Measurements from ENCODE around the gene TMEM156. TPM values are rescaled to one million over a fixed set of nuclear protein-coding genes. Genes with fewer than 3 reads are reported as not detected.
"Not testable (repeated sequence)": the region's sequence is repeated elsewhere in the genome, so short reads cannot be mapped to it uniquely, and the experiment has no call there.

Gene TMEM156
- total RNA-seq, 1 experiment from 2014 or later = 0.07 TPM

GRCh38 chr4:38941906-38942305, 90.3 kb downstream of the TMEM156 start:
- DNase-seq (ENCODE audit: low spot score); in situ Hi-C loops (cut with HindIII; ENCODE audit: low sequenced_read_pairs): not testable (repeated sequence)

- in situ Hi-C loops (cut with HindIII; ENCODE audit: low sequenced_read_pairs) = no loop called here
Measured at GRCh38 chr4:38940476-38940875, 91.7 kb downstream of the TMEM156 start.

GRCh38 chr4:38939165-38939564, 93.0 kb downstream of the TMEM156 start:
- in situ Hi-C loops (cut with HindIII; ENCODE audit: low sequenced_read_pairs) = no loop called here
- DNase-seq (ENCODE audit: low spot score) = no peak

More at GRCh38 chr4:38940476-38940875, 91.7 kb downstream of the TMEM156 start:
- DNase-seq (ENCODE audit: low spot score) = no peak

GRCh38 chr4:38935391-38936073, 96.7 kb downstream of the TMEM156 start:
- DNase-seq (ENCODE audit: low spot score) = no peak
- in situ Hi-C loops (cut with HindIII; ENCODE audit: low sequenced_read_pairs) = no loop called here

GRCh38 chr4:38931125-38931524, 101.1 kb downstream of the TMEM156 start:
- in situ Hi-C loops (cut with HindIII; ENCODE audit: low sequenced_read_pairs) = no loop called here

GRCh38 chr4:38930707-38931106, 101.5 kb downstream of the TMEM156 start:
- in situ Hi-C loops (cut with HindIII; ENCODE audit: low sequenced_read_pairs) = no loop called here
- DNase-seq (ENCODE audit: low spot score) = no peak

More at GRCh38 chr4:38931125-38931524, 101.1 kb downstream of the TMEM156 start:
- DNase-seq (ENCODE audit: low spot score) = no peak

- in situ Hi-C loops (cut with HindIII; ENCODE audit: low sequenced_read_pairs) = no loop called here
- DNase-seq (ENCODE audit: low spot score) = peak; percentile 54
Measured at GRCh38 chr4:38930204-38930603, 102.0 kb downstream of the TMEM156 start.

- DNase-seq (ENCODE audit: low spot score) = no peak
- in situ Hi-C loops (cut with HindIII; ENCODE audit: low sequenced_read_pairs) = no loop called here
Measured at GRCh38 chr4:38928974-38929373, 103.2 kb downstream of the TMEM156 start.

GRCh38 chr4:38928568-38928967, 103.6 kb downstream of the TMEM156 start:
- in situ Hi-C loops (cut with HindIII; ENCODE audit: low sequenced_read_pairs) = no loop called here
- DNase-seq (ENCODE audit: low spot score) = no peak

GRCh38 chr4:38926896-38927295, 105.3 kb downstream of the TMEM156 start:
- in situ Hi-C loops (cut with HindIII; ENCODE audit: low sequenced_read_pairs) = no loop called here
- no peak for DNase-seq (ENCODE audit: low spot score)

GRCh38 chr4:38925492-38926413, 106.5 kb downstream of the TMEM156 start:
- no peak for DNase-seq (ENCODE audit: low spot score)
- in situ Hi-C loops (cut with HindIII; ENCODE audit: low sequenced_read_pairs) = no loop called here

- DNase-seq (ENCODE audit: low spot score) = no peak
- in situ Hi-C loops (cut with HindIII; ENCODE audit: low sequenced_read_pairs) = no loop called here
Measured at GRCh38 chr4:38924353-38924752, 107.9 kb downstream of the TMEM156 start.

GRCh38 chr4:38923746-38924145, 108.5 kb downstream of the TMEM156 start:
- DNase-seq (ENCODE audit: low spot score) = no peak

GRCh38 chr4:38921151-38921550, 111.1 kb downstream of the TMEM156 start:
- in situ Hi-C loops (cut with HindIII; ENCODE audit: low sequenced_read_pairs) = no loop called here
- DNase-seq (ENCODE audit: low spot score) = no peak

More at GRCh38 chr4:38923746-38924145, 108.5 kb downstream of the TMEM156 start:
- in situ Hi-C loops (cut with HindIII; ENCODE audit: low sequenced_read_pairs) = no loop called here

- DNase-seq (ENCODE audit: low spot score) = no peak
- in situ Hi-C loops (cut with HindIII; ENCODE audit: low sequenced_read_pairs) = no loop called here
Measured at GRCh38 chr4:38920677-38921076, 111.5 kb downstream of the TMEM156 start.

GRCh38 chr4:38920186-38920585, 112.0 kb downstream of the TMEM156 start:
- in situ Hi-C loops (cut with HindIII; ENCODE audit: low sequenced_read_pairs) = no loop called here
- no peak for DNase-seq (ENCODE audit: low spot score)

GRCh38 chr4:38919494-38919893, 112.7 kb downstream of the TMEM156 start:
- in situ Hi-C loops (cut with HindIII; ENCODE audit: low sequenced_read_pairs) = no loop called here
- DNase-seq (ENCODE audit: low spot score) = no peak

- no peak for DNase-seq (ENCODE audit: low spot score)
- in situ Hi-C loops (cut with HindIII; ENCODE audit: low sequenced_read_pairs) = no loop called here
Measured at GRCh38 chr4:38917481-38918025, 114.7 kb downstream of the TMEM156 start.

Data from G401 (cell line).